Prostate gland (tissue), 2 donors: ENCODE measurements around the gene ARHGEF37. TPM values are rescaled to one million over a fixed set of nuclear protein-coding genes. Genes with fewer than 3 reads are reported as not detected.
"Not testable (repeated sequence)": the region's sequence is repeated elsewhere in the genome, so short reads cannot be mapped to it uniquely, and the experiment has no call there.

Experiments
- DNase-seq: peaks from one replicate; pipeline ENCODE4 v3.0.0-alpha.2; 2019; ENCODE audit warnings: low spot score
- H3K27ac ChIP-seq, 2 donors: fragments of 200-600 bp; sonication (generic); 2 replicates each; pipeline ENCODE4 v1.5.1; 2017 to 2019
- H3K27me3 ChIP-seq: fragments of 200-600 bp; sonication (generic); replicated peaks from 2 replicates; pipeline ENCODE4 v1.5.1; 2019; ENCODE audit not compliant: insufficient read depth
- H3K36me3 ChIP-seq, 2 donors: fragments of 200-600 bp; sonication (generic); 1 replicate in 1 of 2; 2 replicates in 1 of 2; pipeline versions ENCODE4 v1.5.1 to v1.8.1; 2017 to 2019
- H3K4me1 ChIP-seq: fragments of 200-600 bp; sonication (generic); replicated peaks from 2 replicates; pipeline ENCODE4 v1.5.1; 2019
- H3K4me3 ChIP-seq, 2 donors: fragments of 200-600 bp; sonication (generic); 2 replicates each; pipeline ENCODE4 v1.5.1; 2017 to 2019
- H3K9me3 ChIP-seq: fragments of 200-600 bp; sonication (generic); 2 replicates; pipeline ENCODE4 v1.5.1; 2017
- CTCF ChIP-seq, 4 experiments: fragments of 200-600 bp in 2 of 4; fragments of 450-650 bp in 2 of 4; sonication (generic) in 2 of 4; IDR thresholded peaks; 1 replicate in 3 of 4; 2 replicates in 1 of 4; pipeline ENCODE4 v1.5.1; 2016 to 2019; ENCODE audit warnings: antibody characterized with exemption in 4 of 4, mild to moderate bottlenecking in 2 of 4, moderate library complexity in 2 of 4
- POLR2A ChIP-seq: fragments of 450-650 bp; IDR thresholded peaks from one replicate; pipeline ENCODE4 v1.6.1; 2016; ENCODE audit warnings: antibody characterized with exemption, mild to moderate bottlenecking
- POLR2AphosphoS5 ChIP-seq: sonication (generic); formaldehyde crosslinking; IDR thresholded peaks from one replicate; pipeline ENCODE4 v1.6.1; 2017; ENCODE audit warnings: antibody characterized with exemption
- WGBS: methylation state at CpG from one replicate; pipeline ENCODE4 v1.1.5; 2018; 5-methylcytosine and 5-hydroxymethylcytosine counted together
- intact Hi-C: fragments of 100-400 bp; cut with DNase I; formaldehyde crosslinking; loops from one replicate; pipeline ENCODE4 v1.14.2; 2022
- total RNA-seq, 2 donors: library from RNA; depleted of rRNA; stranded (reverse); fragments of >200 nt; gene quantifications; one replicate each; pipeline ENCODE4 v1.1.0, GENCODE V29; 2016

The ARHGEF37 gene
- total RNA-seq, 2 donors from 2014 or later: 50.4 to 61.1 TPM

- WGBS: 51% methylated on average over 15 of the region's 15 CpGs
- not testable (repeated sequence) for DNase-seq, H3K9me3 ChIP-seq, H3K27ac ChIP-seq, H3K36me3 ChIP-seq, H3K4me1 ChIP-seq, H3K27me3 ChIP-seq, H3K4me3 ChIP-seq
- intact Hi-C loops: loop anchor here (5.0 kb wide), 1 partner anchor 182 kb away; no protein-coding TSS in a partner anchor
- TF ChIP-seq CTCF (IDR thresholded peaks at IDR 0.05): peak; percentile 48 to 88 (median 78)
- peak; percentile 65 for TF ChIP-seq POLR2AphosphoS5
Measured at GRCh38 chr5:149564542-149565140, 16.7 kb upstream of the ARHGEF37 start.

DNA sequence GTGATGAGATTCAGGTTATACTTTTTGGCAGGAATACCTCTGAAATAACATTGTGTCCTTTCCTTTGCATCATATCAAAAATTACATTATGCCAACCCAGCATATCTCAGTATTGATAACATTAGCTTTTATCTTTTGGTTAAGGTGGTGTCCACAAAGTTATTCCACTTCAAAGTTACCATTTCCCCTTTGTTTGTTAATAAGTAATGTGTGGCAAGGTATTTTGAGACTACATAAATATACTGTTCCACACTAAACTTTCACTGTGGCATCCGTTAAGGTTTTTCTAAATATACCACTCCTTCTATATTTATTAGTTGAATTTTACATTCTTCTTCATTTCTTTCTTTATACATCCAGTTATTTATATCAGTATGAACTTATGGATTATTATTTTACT, 14.1 kb upstream of the ARHGEF37 start:
- WGBS: 78% methylated on average over 1 of the region's 1 CpG
- H3K36me3 ChIP-seq: no peaks in the 10 kb centered on the region
- no peaks in the 10 kb centered on the region for H3K9me3 ChIP-seq
- intact Hi-C loops: no loop called here
- H3K27me3 ChIP-seq: no peaks in the 10 kb centered on the region
- no peak overlapping the region for H3K27ac ChIP-seq
- peaks cover 2% of the 10 kb centered on the region for H3K4me1 ChIP-seq
- TF ChIP-seq CTCF (IDR thresholded peaks at IDR 0.05) (no peak), POLR2A (no peak), POLR2AphosphoS5 (no peak)
- H3K4me3 ChIP-seq: no peak overlapping the region
- no peak for DNase-seq

DNA sequence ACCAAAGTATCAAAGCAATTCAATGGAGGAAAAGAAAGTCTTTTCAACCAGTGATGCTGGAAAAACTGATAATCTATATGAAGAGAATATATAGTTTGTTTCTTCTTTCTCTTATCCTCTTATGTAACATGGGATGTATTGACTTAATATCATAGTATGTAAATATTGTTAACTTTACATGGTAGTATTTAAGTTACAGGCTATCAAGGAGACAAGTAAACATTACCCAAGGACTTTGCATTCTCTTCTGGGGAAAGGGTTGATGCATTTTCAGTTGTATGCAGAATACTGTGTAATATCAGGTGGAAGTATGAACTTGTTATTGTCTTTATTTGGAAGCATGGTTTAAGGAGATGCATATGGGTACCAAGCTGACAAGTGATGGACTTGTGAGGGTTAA, 9.1 kb upstream of the ARHGEF37 start:
- TF ChIP-seq CTCF (IDR thresholded peaks at IDR 0.05) (no peak), POLR2A (no peak), POLR2AphosphoS5 (no peak)
- DNase-seq: no peak
- no peaks in the 10 kb centered on the region for H3K36me3 ChIP-seq
- no peak overlapping the region for H3K27ac ChIP-seq
- intact Hi-C loops: no loop called here
- H3K27me3 ChIP-seq: no peaks in the 10 kb centered on the region
- no peaks in the 10 kb centered on the region for H3K4me1 ChIP-seq
- no peak overlapping the region for H3K4me3 ChIP-seq
- H3K9me3 ChIP-seq: no peaks in the 10 kb centered on the region

DNA sequence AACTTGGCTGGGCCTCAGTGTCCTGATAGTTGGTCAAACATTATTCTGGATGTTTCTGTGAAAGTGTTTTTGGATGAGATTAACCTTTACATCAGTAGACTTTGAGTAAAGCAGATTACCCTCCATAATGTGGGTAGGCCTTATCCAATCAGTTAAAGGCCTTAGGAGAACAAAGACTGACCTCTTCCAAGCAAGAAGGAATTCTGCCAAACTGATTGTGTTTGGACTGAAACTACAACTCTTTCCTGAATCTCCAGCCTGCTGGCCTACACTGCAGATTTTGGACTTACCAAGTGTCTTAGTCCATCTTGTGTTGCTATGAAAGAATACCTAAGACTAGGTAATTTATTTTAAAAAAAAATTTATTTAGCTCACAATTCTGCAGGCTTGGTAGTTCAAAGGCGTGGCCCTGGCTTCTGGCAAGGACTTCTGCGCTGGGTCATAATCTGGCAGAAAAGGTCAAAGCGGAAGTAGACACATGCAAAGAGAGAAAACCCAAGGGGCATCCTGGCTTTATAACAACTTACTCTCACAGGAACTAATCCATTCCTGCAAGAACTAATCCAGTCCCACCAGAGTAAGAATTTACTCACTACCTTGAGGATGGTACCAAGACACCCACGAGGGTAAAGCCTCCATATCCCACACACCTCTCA, 8.6 kb upstream of the ARHGEF37 start:
- 90% methylated on average over 4 of the region's 4 CpGs for WGBS
- Histone ChIP-seq H3K27me3 (no peaks in the 10 kb centered on the region), H3K27ac (no peak overlapping the region), H3K4me3 (no peak overlapping the region), H3K4me1 (no peaks in the 10 kb centered on the region), H3K9me3 (no peaks in the 10 kb centered on the region), H3K36me3 (no peaks in the 10 kb centered on the region)
- no peak for DNase-seq
- intact Hi-C loops: no loop called here
- TF ChIP-seq CTCF (IDR thresholded peaks at IDR 0.05) (no peak), POLR2A (no peak), POLR2AphosphoS5 (no peak)

DNA sequence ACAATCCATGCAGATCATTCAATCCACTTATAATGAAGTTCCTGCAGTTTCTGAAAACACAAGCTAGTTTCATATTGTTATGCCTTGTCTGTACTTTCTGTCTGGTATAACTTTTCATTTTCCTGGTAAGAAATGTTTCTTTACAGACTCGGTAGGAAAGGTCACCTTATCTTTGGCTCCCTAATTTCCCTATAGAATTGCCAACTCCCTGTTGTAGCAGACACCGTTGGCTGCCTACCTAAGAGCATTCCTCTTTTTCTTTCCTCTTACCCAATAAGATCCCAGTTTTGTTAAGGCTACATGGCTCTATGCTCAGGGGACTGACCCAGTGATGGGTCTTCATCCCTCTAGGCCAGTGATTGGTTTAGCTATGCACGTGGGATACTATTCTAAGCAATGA, 6.2 kb upstream of the ARHGEF37 start:
- H3K4me1 ChIP-seq: no peaks in the 10 kb centered on the region
- DNase-seq: no peak
- no peak for TF ChIP-seq POLR2A
- TF ChIP-seq CTCF (IDR thresholded peaks at IDR 0.05): no peak
- no peak for TF ChIP-seq POLR2AphosphoS5
- H3K9me3 ChIP-seq: no peaks in the 10 kb centered on the region
- H3K36me3 ChIP-seq: no peaks in the 10 kb centered on the region
- WGBS: 82% methylated on average over 3 of the region's 3 CpGs
- H3K27ac ChIP-seq: no peak overlapping the region
- no peaks in the 10 kb centered on the region for H3K27me3 ChIP-seq
- intact Hi-C loops: no loop called here
- H3K4me3 ChIP-seq: no peak overlapping the region
